Kidney epithelial cell (primary cell): Measurements from ENCODE around the gene ANKS1B. TPM values are rescaled to one million over a fixed set of nuclear protein-coding genes. Genes with fewer than 3 reads are reported as not detected.

ENCODE experiments used
- DNase-seq: peaks from one replicate; pipeline ENCODE4 v3.0.0-alpha.2; 2010; ENCODE audit warnings: low read depth
- H3K27me3 ChIP-seq: 2 replicates; pipeline ENCODE4 v1.6.0; 2011; ENCODE audit warnings: low read length; ENCODE audit not compliant: control insufficient read depth, insufficient read depth
- H3K36me3 ChIP-seq: 2 replicates; pipeline ENCODE4 v1.5.1; 2011; ENCODE audit warnings: low read length; ENCODE audit not compliant: control insufficient read depth, insufficient read depth
- H3K4me3 ChIP-seq: 2 replicates; pipeline ENCODE4 v1.5.1; 2011; ENCODE audit warnings: low read depth, mild to moderate bottlenecking, control low read depth, low read length
- CTCF ChIP-seq: IDR thresholded peaks from 2 replicates; pipeline ENCODE4 v1.5.1; 2011; ENCODE audit warnings: mild to moderate bottlenecking, moderate library complexity, low read length, control low read depth, inconsistent platforms; ENCODE audit not compliant: insufficient read depth, poor library complexity, severe bottlenecking
- total RNA-seq: library from RNA; depleted of rRNA; stranded (reverse); fragments of >200 nt; gene quantifications from 2 replicates; pipeline ENCODE4 v1.2.3, GENCODE V29; 2015

ANKS1B gene
- total RNA-seq, 1 donor from 2014 or later, result 0.13 TPM

GRCh38 chr12:99386907-99387306 is 597.8 kb downstream of the ANKS1B start:
- no peaks in the 10 kb centered on the region for H3K36me3 ChIP-seq
- peak; percentile 5 for DNase-seq
- no peaks in the 10 kb centered on the region for H3K27me3 ChIP-seq
- TF ChIP-seq CTCF, result peak; percentile 57
- H3K4me3 ChIP-seq, result no peak overlapping the region

- no peak for TF ChIP-seq CTCF
- no peak for DNase-seq
- no peaks in the 10 kb centered on the region for H3K27me3 ChIP-seq
Measured at GRCh38 chr12:99383258-99383657, 601.5 kb downstream of the ANKS1B start.

GRCh38 chr12:99381992-99382391 is 602.7 kb downstream of the ANKS1B start:
- no peaks in the 10 kb centered on the region for H3K27me3 ChIP-seq
- no peak for DNase-seq
- H3K4me3 ChIP-seq, result no peak overlapping the region
- TF ChIP-seq CTCF, result no peak
- H3K36me3 ChIP-seq, result no peaks in the 10 kb centered on the region

More at GRCh38 chr12:99383258-99383657, 601.5 kb downstream of the ANKS1B start:
- Histone ChIP-seq H3K36me3 (no peaks in the 10 kb centered on the region), H3K4me3 (no peak overlapping the region)

- H3K27me3 ChIP-seq, result no peaks in the 10 kb centered on the region
- DNase-seq, result no peak
- no peaks in the 10 kb centered on the region for H3K36me3 ChIP-seq
- no peak for TF ChIP-seq CTCF
- H3K4me3 ChIP-seq, result no peak overlapping the region
Measured at GRCh38 chr12:99380701-99381100, 604.0 kb downstream of the ANKS1B start.

- H3K27me3 ChIP-seq, result no peaks in the 10 kb centered on the region
- no peak overlapping the region for H3K4me3 ChIP-seq
- no peaks in the 10 kb centered on the region for H3K36me3 ChIP-seq
- no peak for DNase-seq
- no peak for TF ChIP-seq CTCF
Measured at GRCh38 chr12:99374023-99374422, 610.7 kb downstream of the ANKS1B start.

GRCh38 chr12:99372257-99372920 is 612.3 kb downstream of the ANKS1B start:
- Histone ChIP-seq H3K36me3 (no peaks in the 10 kb centered on the region), H3K4me3 (no peak overlapping the region), H3K27me3 (no peaks in the 10 kb centered on the region)
- TF ChIP-seq CTCF, result no peak
- no peak for DNase-seq
